Upper lobe of right lung (tissue), 1 donor: ENCODE data around the gene ZNF341. TPM values are rescaled to one million over a fixed set of nuclear protein-coding genes. Genes with fewer than 3 reads are reported as not detected.

Source experiments
- ATAC-seq: fragments of 200-7000 bp; cut with Tn5 transposase; one replicate; pipeline ENCODE4 v1.9.1; 2020; ENCODE audit warnings: mild to moderate bottlenecking, moderate library complexity
- DNase-seq: peaks from one replicate; pipeline ENCODE4 v3.0.0-alpha.2; 2020
- H3K27ac ChIP-seq: fragments of 200-600 bp; one replicate; pipeline ENCODE4 v1.8.0; 2022
- H3K27me3 ChIP-seq: fragments of 200-600 bp; one replicate; pipeline ENCODE4 v1.8.0; 2022; ENCODE audit warnings: mild to moderate bottlenecking
- H3K36me3 ChIP-seq: fragments of 200-600 bp; one replicate; pipeline ENCODE4 v1.8.0; 2022
- H3K4me1 ChIP-seq: fragments of 200-600 bp; one replicate; pipeline ENCODE4 v1.8.0; 2022
- H3K4me3 ChIP-seq: fragments of 200-600 bp; one replicate; pipeline ENCODE4 v1.8.0; 2022; ENCODE audit warnings: mild to moderate bottlenecking
- H3K9me3 ChIP-seq: fragments of 200-600 bp; one replicate; pipeline ENCODE4 v1.8.0; 2022
- CTCF ChIP-seq: fragments of 200-600 bp; IDR thresholded peaks from one replicate; pipeline ENCODE4 v1.8.0; 2022; ENCODE audit warnings: antibody characterized with exemption
- intact Hi-C: fragments of 100-400 bp; cut with DNase I; formaldehyde crosslinking; loops from one replicate; pipeline ENCODE4 v1.11.0; 2022
- total RNA-seq: library from RNA; stranded (reverse); fragmentation: NEBNext Ultra II Directional; extraction: Animal tissue kit (Norgen Biotek cat#: 25700); gene quantifications from one replicate; pipeline ENCODE4 v1.2.1, GENCODE V29; 2021
- donor health status: DM: no; HTN: yes; CAD: no; lungs with severe emphysema.

ZNF341 gene
- total RNA-seq, 1 donor from 2014 or later = 4.8 TPM

GRCh38 chr20:33721391-33722140, 10.2 kb upstream of the ZNF341 start:
- H3K36me3 ChIP-seq = no peaks in the 10 kb centered on the region
- H3K27ac ChIP-seq = no peak overlapping the region
- TF ChIP-seq CTCF = no peak
- no peak overlapping the region for H3K4me3 ChIP-seq
- H3K9me3 ChIP-seq = no peaks in the 10 kb centered on the region
- no peak for ATAC-seq
- intact Hi-C loops = no loop called here
- peaks cover 11% of the 10 kb centered on the region for H3K4me1 ChIP-seq
- no peak for DNase-seq
- H3K27me3 ChIP-seq = no peaks in the 10 kb centered on the region

GRCh38 chr20:33724439-33725094, 7.2 kb upstream of the ZNF341 start:
- H3K4me3 ChIP-seq = no peak overlapping the region
- TF ChIP-seq CTCF = no peak
- ATAC-seq = peak; percentile 74
- peaks cover 2% of the 10 kb centered on the region for H3K4me1 ChIP-seq
- H3K27ac ChIP-seq = peak overlapping the region; percentile 36
- DNase-seq = no peak
- intact Hi-C loops = no loop called here
- no peaks in the 10 kb centered on the region for H3K9me3 ChIP-seq
- no peaks in the 10 kb centered on the region for H3K36me3 ChIP-seq
- H3K27me3 ChIP-seq = no peaks in the 10 kb centered on the region

GRCh38 chr20:33725607-33726264, 6.1 kb upstream of the ZNF341 start:
- H3K9me3 ChIP-seq = no peaks in the 10 kb centered on the region
- H3K27me3 ChIP-seq = no peaks in the 10 kb centered on the region
- DNase-seq = no peak
- no peak overlapping the region for H3K4me3 ChIP-seq
- peak overlapping the region; percentile 36 for H3K27ac ChIP-seq
- H3K4me1 ChIP-seq = no peaks in the 10 kb centered on the region
- intact Hi-C loops = no loop called here
- peak; percentile 50 for ATAC-seq
- H3K36me3 ChIP-seq = no peaks in the 10 kb centered on the region
- no peak for TF ChIP-seq CTCF

- DNase-seq (no peak), ATAC-seq (no peak)
- TF ChIP-seq CTCF = no peak
- Histone ChIP-seq H3K36me3 (no peaks in the 10 kb centered on the region), H3K9me3 (no peaks in the 10 kb centered on the region), H3K4me3 (no peak overlapping the region), H3K27me3 (no peaks in the 10 kb centered on the region), H3K4me1 (no peaks in the 10 kb centered on the region), H3K27ac (no peak overlapping the region)
- intact Hi-C loops = no loop called here
Observed at GRCh38 chr20:33727115-33727479, 4.7 kb upstream of the ZNF341 start.

GRCh38 chr20:33727806-33728205, 4.0 kb upstream of the ZNF341 start:
- no peak for DNase-seq
- Histone ChIP-seq H3K27me3 (no peaks in the 10 kb centered on the region), H3K9me3 (no peaks in the 10 kb centered on the region), H3K4me3 (no peak overlapping the region), H3K4me1 (peaks cover 2% of the 10 kb centered on the region), H3K27ac (no peak overlapping the region), H3K36me3 (no peaks in the 10 kb centered on the region)
- ATAC-seq = no peak
- TF ChIP-seq CTCF = no peak
- intact Hi-C loops = no loop called here
